Spleen (tissue), 7 donors: Measurements from ENCODE around the gene NIBAN1.

Experiments
- CTCF ChIP-seq, 11 experiments: fragments of 200-600 bp in 7 of 11; fragments of 450-650 bp in 4 of 11; sonication (generic) in 4 of 11; IDR thresholded peaks in 8 of 11; conservative IDR thresholded peaks in 3 of 11; 1 replicate in 7 of 11; 2 replicates in 4 of 11; pipeline versions ENCODE4 v1.4.0 to v1.8.0; 2016 to 2021; ENCODE audit warnings: antibody characterized with exemption in 11 of 11, inconsistent platforms in 4 of 11, mild to moderate bottlenecking in 1 of 11
- POLR2A ChIP-seq, 3 donors: fragments of 450-650 bp; IDR thresholded peaks; one replicate each; pipeline ENCODE4 v1.5.1; 2017; ENCODE audit warnings: antibody characterized with exemption in 3 of 3, mild to moderate bottlenecking in 1 of 3
- POLR2AphosphoS5 ChIP-seq, 3 donors: sonication (generic); formaldehyde crosslinking; IDR thresholded peaks; one replicate each; pipeline ENCODE4 v1.5.1; 2017; ENCODE audit warnings: antibody characterized with exemption in 3 of 3
- donor health status: DM: no; HTN: no; CAD: no; lungs with moderate emphysema.
- donor health status: DM: no; HTN: no; CAD: no.
- donor health status: DM: no; HTN: no; CAD: no.

- no peak for TF ChIP-seq POLR2A (IDR thresholded peaks at IDR 0.05)
- no peak for TF ChIP-seq CTCF (IDR thresholded peaks at IDR 0.05 in 8 of 11, conservative IDR thresholded peaks at IDR 0.05 in 3 of 11)
- no peak for TF ChIP-seq POLR2AphosphoS5 (IDR thresholded peaks at IDR 0.05)
Observed at GRCh38 chr1:184940694-184941409, 33.5 kb downstream of the NIBAN1 start.
